Activated naive CD4-positive, alpha-beta T cell treated with anti-CD3 and anti-CD28 coated beads, Interleukin-2, amount 10 ng/mL, durations not matched to agents 7 days and 5 days (primary cell): ENCODE measurements around the gene CATSPERE.
"Not testable (repeated sequence)": the region's sequence is repeated elsewhere in the genome, so short reads cannot be mapped to it uniquely, and the experiment has no call there.

Experiments used
- CTCF ChIA-PET: fragments of 350-600 bp; sonication (Branson Sonifier 250); formaldehyde crosslinking; loops from one replicate; lab custom pipeline; 2021; ENCODE audit warnings: antibody characterized with exemption; lab: Charles Lee
- DNase-seq: peaks from one replicate; pipeline ENCODE4 v3.0.0-alpha.2; 2020
- H3K27ac Mint-ChIP-seq: one replicate; pipeline ENCODE4 v1.8.0; 2021; ENCODE audit warnings: mild to moderate bottlenecking, moderate library complexity, mixed read lengths
- H3K27me3 Mint-ChIP-seq: one replicate; pipeline ENCODE4 v1.8.0; 2021; ENCODE audit warnings: mild to moderate bottlenecking, mixed read lengths
- H3K36me3 Mint-ChIP-seq: one replicate; pipeline ENCODE4 v1.8.0; 2021; ENCODE audit warnings: mixed read lengths
- H3K4me1 Mint-ChIP-seq: one replicate; pipeline ENCODE4 v1.8.0; 2021; ENCODE audit warnings: mixed read lengths
- H3K4me3 Mint-ChIP-seq: one replicate; pipeline ENCODE4 v1.8.0; 2021; ENCODE audit warnings: mild to moderate bottlenecking, moderate library complexity, mixed read lengths
- H3K9me3 Mint-ChIP-seq: one replicate; pipeline ENCODE4 v1.8.0; 2021; ENCODE audit warnings: mixed read lengths

CATSPERE gene

GRCh38 chr1:244456586-244456985, 4.5 kb upstream of the CATSPERE start:
- peaks cover 33% of the 10 kb centered on the region for H3K4me1 Mint-ChIP-seq
- H3K9me3 Mint-ChIP-seq: peaks cover 11% of the 10 kb centered on the region
- no peak overlapping the region for H3K27ac Mint-ChIP-seq
- H3K36me3 Mint-ChIP-seq: peaks cover 14% of the 10 kb centered on the region
- no peak overlapping the region for H3K4me3 Mint-ChIP-seq
- CTCF ChIA-PET: no interaction called here
- DNase-seq: no peak
- H3K27me3 Mint-ChIP-seq: peaks cover 4% of the 10 kb centered on the region

- CTCF ChIA-PET: interaction anchor here (1.0 kb wide), 1 partner anchor 9 kb away, joined by 3 read pairs; no protein-coding TSS in a partner anchor
- no peak overlapping the region for H3K27ac Mint-ChIP-seq
- H3K27me3 Mint-ChIP-seq: peaks cover 4% of the 10 kb centered on the region
- no peak for DNase-seq
- peaks cover 11% of the 10 kb centered on the region for H3K9me3 Mint-ChIP-seq
- peaks cover 12% of the 10 kb centered on the region for H3K36me3 Mint-ChIP-seq
- no peak overlapping the region for H3K4me3 Mint-ChIP-seq
- peaks cover 25% of the 10 kb centered on the region for H3K4me1 Mint-ChIP-seq
These were observed 2.3 kb upstream of the CATSPERE start for GRCh38 chr1:244458781-244459180.

GRCh38 chr1:244460197-244460596, 876 bp upstream of the CATSPERE start:
- H3K4me3 Mint-ChIP-seq: peak overlapping the region; percentile 50
- H3K27me3 Mint-ChIP-seq: peaks cover 4% of the 10 kb centered on the region
- H3K4me1 Mint-ChIP-seq: peaks cover 25% of the 10 kb centered on the region
- CTCF ChIA-PET: no interaction called here
- H3K9me3 Mint-ChIP-seq: peaks cover 11% of the 10 kb centered on the region
- peaks cover 12% of the 10 kb centered on the region for H3K36me3 Mint-ChIP-seq
- DNase-seq: peak; percentile 57
- peak overlapping the region; percentile 87 for H3K27ac Mint-ChIP-seq

GRCh38 chr1:244466724-244467123, 5.7 kb downstream of the CATSPERE start:
- H3K36me3 Mint-ChIP-seq: no peaks in the 10 kb centered on the region
- CTCF ChIA-PET: no interaction called here

GRCh38 chr1:244473059-244473605, 12.1 kb downstream of the CATSPERE start:
- Mint-ChIP-seq H3K4me1 (no peaks in the 10 kb centered on the region), H3K36me3 (no peaks in the 10 kb centered on the region), H3K27ac (no peak overlapping the region), H3K9me3 (no peaks in the 10 kb centered on the region), H3K4me3 (no peak overlapping the region), H3K27me3 (no peaks in the 10 kb centered on the region)
- DNase-seq: no peak
- CTCF ChIA-PET: no interaction called here

More at GRCh38 chr1:244466724-244467123, 5.7 kb downstream of the CATSPERE start:
- Mint-ChIP-seq H3K27me3 (no peaks in the 10 kb centered on the region), H3K27ac (no peak overlapping the region), H3K9me3 (no peaks in the 10 kb centered on the region), H3K4me3 (no peak overlapping the region), H3K4me1 (peaks cover 3% of the 10 kb centered on the region)
- DNase-seq: no peak

- CTCF ChIA-PET, H3K36me3 Mint-ChIP-seq, H3K27ac Mint-ChIP-seq, H3K4me1 Mint-ChIP-seq, H3K27me3 Mint-ChIP-seq, H3K9me3 Mint-ChIP-seq, H3K4me3 Mint-ChIP-seq, DNase-seq: not testable (repeated sequence)
These were observed 23.9 kb downstream of the CATSPERE start for GRCh38 chr1:244484971-244485370.

GRCh38 chr1:244494653-244495052, 33.6 kb downstream of the CATSPERE start:
- H3K27ac Mint-ChIP-seq: no peak overlapping the region
- no peaks in the 10 kb centered on the region for H3K27me3 Mint-ChIP-seq
- no peak overlapping the region for H3K4me3 Mint-ChIP-seq
- no peak for DNase-seq
- no peaks in the 10 kb centered on the region for H3K9me3 Mint-ChIP-seq
- no peaks in the 10 kb centered on the region for H3K4me1 Mint-ChIP-seq
- CTCF ChIA-PET: no interaction called here
- no peaks in the 10 kb centered on the region for H3K36me3 Mint-ChIP-seq

GRCh38 chr1:244496186-244496585, 35.1 kb downstream of the CATSPERE start:
- CTCF ChIA-PET: no interaction called here
- DNase-seq: no peak
- Mint-ChIP-seq H3K9me3 (peaks cover 3% of the 10 kb centered on the region), H3K36me3 (no peaks in the 10 kb centered on the region), H3K27me3 (no peaks in the 10 kb centered on the region), H3K27ac (no peak overlapping the region), H3K4me1 (no peaks in the 10 kb centered on the region), H3K4me3 (no peak overlapping the region)

- DNase-seq: no peak
These were observed 36.7 kb downstream of the CATSPERE start for GRCh38 chr1:244497805-244498204.

GRCh38 chr1:244499484-244499883, 38.4 kb downstream of the CATSPERE start:
- CTCF ChIA-PET, H3K4me3 Mint-ChIP-seq, H3K27me3 Mint-ChIP-seq, H3K4me1 Mint-ChIP-seq, H3K9me3 Mint-ChIP-seq, DNase-seq, H3K27ac Mint-ChIP-seq, H3K36me3 Mint-ChIP-seq: not testable (repeated sequence)

More at GRCh38 chr1:244497805-244498204, 36.7 kb downstream of the CATSPERE start:
- H3K36me3 Mint-ChIP-seq: no peaks in the 10 kb centered on the region
- no peaks in the 10 kb centered on the region for H3K4me1 Mint-ChIP-seq
- peaks cover 3% of the 10 kb centered on the region for H3K9me3 Mint-ChIP-seq
- no peak overlapping the region for H3K27ac Mint-ChIP-seq
- H3K27me3 Mint-ChIP-seq: no peaks in the 10 kb centered on the region
- no peak overlapping the region for H3K4me3 Mint-ChIP-seq
- CTCF ChIA-PET: no interaction called here

- H3K9me3 Mint-ChIP-seq, H3K27ac Mint-ChIP-seq, H3K27me3 Mint-ChIP-seq, H3K4me3 Mint-ChIP-seq, H3K36me3 Mint-ChIP-seq, H3K4me1 Mint-ChIP-seq, DNase-seq, CTCF ChIA-PET: not testable (repeated sequence)
These were observed 39.4 kb downstream of the CATSPERE start for GRCh38 chr1:244500515-244500914.

- DNase-seq: no peak
These were observed 41.6 kb downstream of the CATSPERE start for GRCh38 chr1:244502630-244503029.

GRCh38 chr1:244513493-244513892, 52.4 kb downstream of the CATSPERE start:
- no peak for DNase-seq
- CTCF ChIA-PET: interaction anchor here (0.7 kb wide), 1 partner anchor 269 kb away, joined by 3 read pairs; no protein-coding TSS in a partner anchor
- no peaks in the 10 kb centered on the region for H3K4me1 Mint-ChIP-seq
- peaks cover 12% of the 10 kb centered on the region for H3K9me3 Mint-ChIP-seq
- no peak overlapping the region for H3K4me3 Mint-ChIP-seq
- H3K36me3 Mint-ChIP-seq: no peaks in the 10 kb centered on the region
- H3K27me3 Mint-ChIP-seq: no peaks in the 10 kb centered on the region
- no peak overlapping the region for H3K27ac Mint-ChIP-seq

More at GRCh38 chr1:244502630-244503029, 41.6 kb downstream of the CATSPERE start:
- H3K9me3 Mint-ChIP-seq: peaks cover 3% of the 10 kb centered on the region
- no peak overlapping the region for H3K4me3 Mint-ChIP-seq
- H3K4me1 Mint-ChIP-seq: no peaks in the 10 kb centered on the region
- H3K27ac Mint-ChIP-seq: no peak overlapping the region
- CTCF ChIA-PET: no interaction called here
- no peaks in the 10 kb centered on the region for H3K27me3 Mint-ChIP-seq
- no peaks in the 10 kb centered on the region for H3K36me3 Mint-ChIP-seq

- no peaks in the 10 kb centered on the region for H3K4me1 Mint-ChIP-seq
- H3K36me3 Mint-ChIP-seq: no peaks in the 10 kb centered on the region
- H3K27me3 Mint-ChIP-seq: no peaks in the 10 kb centered on the region
- CTCF ChIA-PET: no interaction called here
- H3K27ac Mint-ChIP-seq: no peak overlapping the region
- DNase-seq: no peak
- peaks cover 12% of the 10 kb centered on the region for H3K9me3 Mint-ChIP-seq
- H3K4me3 Mint-ChIP-seq: no peak overlapping the region
These were observed 54.6 kb downstream of the CATSPERE start for GRCh38 chr1:244515680-244516079.

GRCh38 chr1:244536316-244536715, 75.2 kb downstream of the CATSPERE start:
- no peaks in the 10 kb centered on the region for H3K36me3 Mint-ChIP-seq

More at GRCh38 chr1:244536316-244536715, 75.2 kb downstream of the CATSPERE start:
- Mint-ChIP-seq H3K27me3 (no peaks in the 10 kb centered on the region), H3K9me3 (peaks cover 5% of the 10 kb centered on the region), H3K4me3 (no peak overlapping the region), H3K4me1 (no peaks in the 10 kb centered on the region), H3K27ac (no peak overlapping the region)
- CTCF ChIA-PET: no interaction called here
- no peak for DNase-seq
